ENCODE results near the gene SYN1. TPM values are rescaled to one million over a fixed set of nuclear protein-coding genes. Genes with fewer than 3 reads are reported as not detected.

SYN1 gene
- polyA plus RNA-seq, 3 donors, result 0.11 to 4.0 (median 0.29) TPM

DNA sequence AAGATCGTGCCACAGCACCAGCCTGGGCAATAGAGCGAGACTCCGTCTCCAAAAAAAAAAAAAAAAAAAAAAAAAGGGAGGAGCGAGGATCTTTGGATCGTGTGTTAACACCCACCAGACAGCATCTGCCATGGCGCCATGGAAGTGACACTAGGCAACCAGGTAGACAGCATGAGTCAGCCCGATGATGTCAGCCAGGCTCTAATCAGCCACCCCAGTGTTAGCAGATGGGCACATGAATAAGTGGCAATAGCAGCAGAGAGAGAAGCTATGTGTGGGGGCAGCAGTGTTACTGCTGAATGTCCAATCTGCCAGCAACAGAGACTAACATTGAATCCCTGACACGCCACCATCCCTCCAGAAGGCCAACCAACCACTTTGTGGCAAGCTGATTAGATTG is 6.6 kb downstream of the SYN1 start:
- TF ChIP-seq, protein P1, sequence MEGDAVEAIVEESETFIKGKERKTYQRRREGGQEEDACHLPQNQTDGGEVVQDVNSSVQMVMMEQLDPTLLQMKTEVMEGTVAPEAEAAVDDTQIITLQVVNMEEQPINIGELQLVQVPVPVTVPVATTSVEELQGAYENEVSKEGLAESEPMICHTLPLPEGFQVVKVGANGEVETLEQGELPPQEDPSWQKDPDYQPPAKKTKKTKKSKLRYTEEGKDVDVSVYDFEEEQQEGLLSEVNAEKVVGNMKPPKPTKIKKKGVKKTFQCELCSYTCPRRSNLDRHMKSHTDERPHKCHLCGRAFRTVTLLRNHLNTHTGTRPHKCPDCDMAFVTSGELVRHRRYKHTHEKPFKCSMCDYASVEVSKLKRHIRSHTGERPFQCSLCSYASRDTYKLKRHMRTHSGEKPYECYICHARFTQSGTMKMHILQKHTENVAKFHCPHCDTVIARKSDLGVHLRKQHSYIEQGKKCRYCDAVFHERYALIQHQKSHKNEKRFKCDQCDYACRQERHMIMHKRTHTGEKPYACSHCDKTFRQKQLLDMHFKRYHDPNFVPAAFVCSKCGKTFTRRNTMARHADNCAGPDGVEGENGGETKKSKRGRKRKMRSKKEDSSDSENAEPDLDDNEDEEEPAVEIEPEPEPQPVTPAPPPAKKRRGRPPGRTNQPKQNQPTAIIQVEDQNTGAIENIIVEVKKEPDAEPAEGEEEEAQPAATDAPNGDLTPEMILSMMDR (IDR thresholded peaks at IDR 0.05), result no peak
- Mint-ChIP-seq H3K4me3 (no peak overlapping the region), H3K36me3 (no peaks in the 10 kb centered on the region), H3K27me3 (ENCODE audit: low read depth in 3 of 3) (peaks cover 5 to 9% (median 6%) of the 10 kb centered on the region in 3 donors), H3K9me3 (peaks cover 0 to 9% (median 2%) of the 10 kb centered on the region in 7 donors), H3K4me1 (peaks cover 28% of the 10 kb centered on the region), H3K27ac (no peak overlapping the region)
- Histone ChIP-seq H3K27ac (ENCODE audit: low read depth in 1 of 2, low read length in 2 of 2) (no peak overlapping the region), H3K9me3 (replicated peaks in 1 of 2; ENCODE audit: control insufficient read depth in 1 of 2, insufficient read depth in 1 of 2, low read length in 2 of 2) (no peaks in the 10 kb centered on the region), H3K4me1 (ENCODE audit: control insufficient read depth in 1 of 2, insufficient read depth in 2 of 2, low read length in 2 of 2) (peaks cover 26 to 27% of the 10 kb centered on the region in 2 donors), H3K9ac (ENCODE audit: insufficient read depth, low read length, poor library complexity, severe bottlenecking) (no peak overlapping the region), H2AFZ (ENCODE audit: insufficient read depth, low read depth, low read length, poor library complexity, severe bottlenecking) (no peak overlapping the region), H4K20me1 (ENCODE audit: insufficient read depth, low read length) (no peaks in the 10 kb centered on the region), H3K36me3 (replicated peaks in 1 of 2; ENCODE audit: control insufficient read depth in 1 of 2, insufficient read depth in 2 of 2, low read length in 2 of 2) (no peaks in the 10 kb centered on the region), H3K79me2 (ENCODE audit: insufficient read depth, low read length) (no peaks in the 10 kb centered on the region), H3K27me3 (ENCODE audit: control insufficient read depth in 2 of 2, insufficient read depth in 2 of 2, low read length in 2 of 2) (peaks cover 0 to 4% of the 10 kb centered on the region in 2 donors), H3K4me2 (replicated peaks; ENCODE audit: extremely low read depth, low read length, poor library complexity, severe bottlenecking) (no peak overlapping the region), H3K4me3 (replicated peaks in 1 of 3; ENCODE audit: low read depth in 2 of 3, low read length in 3 of 3) (no peak overlapping the region)
- 93% methylated on average over 2 of the region's 8 CpGs for WGBS (ENCODE audit: insufficient coverage)
- intact Hi-C loops (cut with micrococcal nuclease), result no loop called here
- DNase-seq, result no peak

DNA sequence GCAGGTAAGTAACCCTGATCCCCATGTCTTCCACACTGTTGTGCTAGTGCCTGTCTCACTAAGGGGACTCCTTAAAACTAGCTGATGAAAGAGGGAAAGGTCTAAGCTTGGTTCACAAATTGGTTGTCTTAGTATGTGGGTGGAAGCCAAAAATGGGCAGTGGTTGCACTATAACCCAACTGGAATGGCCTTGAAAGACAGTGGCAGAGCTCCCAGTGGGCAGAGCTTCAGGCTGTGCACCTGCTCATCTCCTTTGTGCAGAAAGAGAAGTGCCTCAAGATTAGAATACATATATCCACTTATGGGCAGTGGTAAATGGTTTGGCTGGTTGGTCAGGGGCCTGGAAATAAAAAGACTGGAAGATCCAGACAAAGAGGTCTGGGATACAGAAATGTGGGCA is 7.2 kb downstream of the SYN1 start:
- H3K9ac ChIP-seq (ENCODE audit: insufficient read depth, low read length, poor library complexity, severe bottlenecking), result no peak overlapping the region
- H3K27ac ChIP-seq (ENCODE audit: low read depth in 1 of 2, low read length in 2 of 2), result no peak overlapping the region
- no peak for DNase-seq
- no peak overlapping the region for H3K4me3 Mint-ChIP-seq
- peaks cover 5 to 8% (median 6%) of the 10 kb centered on the region in 3 donors for H3K27me3 Mint-ChIP-seq (ENCODE audit: low read depth in 3 of 3)
- no peaks in the 10 kb centered on the region for H3K9me3 ChIP-seq (replicated peaks in 1 of 2; ENCODE audit: control insufficient read depth in 1 of 2, insufficient read depth in 1 of 2, low read length in 2 of 2)
- intact Hi-C loops (cut with micrococcal nuclease), result no loop called here
- H4K20me1 ChIP-seq (ENCODE audit: insufficient read depth, low read length), result no peaks in the 10 kb centered on the region
- peak overlapping the region in 1 of 7 donors; percentile 18 for H3K27ac Mint-ChIP-seq
- TF ChIP-seq, protein P1 (IDR thresholded peaks at IDR 0.05), result no peak
- no peaks in the 10 kb centered on the region for H3K36me3 ChIP-seq (replicated peaks in 1 of 2; ENCODE audit: control insufficient read depth in 1 of 2, insufficient read depth in 2 of 2, low read length in 2 of 2)
- H3K36me3 Mint-ChIP-seq, result no peaks in the 10 kb centered on the region
- H2AFZ ChIP-seq (ENCODE audit: insufficient read depth, low read depth, low read length, poor library complexity, severe bottlenecking), result no peak overlapping the region
- peaks cover 0 to 9% (median 0%) of the 10 kb centered on the region in 7 donors for H3K9me3 Mint-ChIP-seq
- H3K79me2 ChIP-seq (ENCODE audit: insufficient read depth, low read length), result no peaks in the 10 kb centered on the region
- H3K27me3 ChIP-seq (ENCODE audit: control insufficient read depth in 2 of 2, insufficient read depth in 2 of 2, low read length in 2 of 2), result peaks cover 0 to 2% of the 10 kb centered on the region in 2 donors
- no peak overlapping the region for H3K4me2 ChIP-seq (replicated peaks; ENCODE audit: extremely low read depth, low read length, poor library complexity, severe bottlenecking)
- peaks cover 33% of the 10 kb centered on the region in 2 donors for H3K4me1 ChIP-seq (ENCODE audit: control insufficient read depth in 1 of 2, insufficient read depth in 2 of 2, low read length in 2 of 2)
- H3K4me3 ChIP-seq (replicated peaks in 1 of 3; ENCODE audit: low read depth in 2 of 3, low read length in 3 of 3), result no peak overlapping the region
- H3K4me1 Mint-ChIP-seq, result peaks cover 30% of the 10 kb centered on the region

Measured in CD14-positive monocyte (primary cell).